ENCODE measurements around the gene NHLRC4. TPM values are rescaled to one million over a fixed set of nuclear protein-coding genes. Genes with fewer than 3 reads are reported as not detected.

NHLRC4 gene
- total RNA-seq, 4 donors from 2014 or later, result 0.09 to 0.95 (median 0.59) TPM; not detected in 1

GRCh38 chr16:527015-527903, 39.5 kb upstream of the NHLRC4 start, which contains the start of gene CAPN15:
CAPN15 (plus strand) TSS chr16:527712; CDS start chr16:546839, 19,127 bp downstream.
- no peak for DNase-seq
- Histone ChIP-seq H3K4me3 (peak within 1 kb of the TSS; percentile 58 to 90 (median 78)), H3K27ac (peak within 1 kb of the TSS; percentile 97 to 99 (median 98)), H3K36me3 (peaks cover 0 to 14% (median 0%) of the 10 kb centered on the region in 3 donors), H3K27me3 (no peaks in the 10 kb centered on the region), H3K9me3 (no peaks in the 10 kb centered on the region), H3K4me1 (peaks cover 36 to 79% (median 39%) of the 10 kb centered on the region in 3 donors)
- TF ChIP-seq, protein P1, sequence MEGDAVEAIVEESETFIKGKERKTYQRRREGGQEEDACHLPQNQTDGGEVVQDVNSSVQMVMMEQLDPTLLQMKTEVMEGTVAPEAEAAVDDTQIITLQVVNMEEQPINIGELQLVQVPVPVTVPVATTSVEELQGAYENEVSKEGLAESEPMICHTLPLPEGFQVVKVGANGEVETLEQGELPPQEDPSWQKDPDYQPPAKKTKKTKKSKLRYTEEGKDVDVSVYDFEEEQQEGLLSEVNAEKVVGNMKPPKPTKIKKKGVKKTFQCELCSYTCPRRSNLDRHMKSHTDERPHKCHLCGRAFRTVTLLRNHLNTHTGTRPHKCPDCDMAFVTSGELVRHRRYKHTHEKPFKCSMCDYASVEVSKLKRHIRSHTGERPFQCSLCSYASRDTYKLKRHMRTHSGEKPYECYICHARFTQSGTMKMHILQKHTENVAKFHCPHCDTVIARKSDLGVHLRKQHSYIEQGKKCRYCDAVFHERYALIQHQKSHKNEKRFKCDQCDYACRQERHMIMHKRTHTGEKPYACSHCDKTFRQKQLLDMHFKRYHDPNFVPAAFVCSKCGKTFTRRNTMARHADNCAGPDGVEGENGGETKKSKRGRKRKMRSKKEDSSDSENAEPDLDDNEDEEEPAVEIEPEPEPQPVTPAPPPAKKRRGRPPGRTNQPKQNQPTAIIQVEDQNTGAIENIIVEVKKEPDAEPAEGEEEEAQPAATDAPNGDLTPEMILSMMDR (IDR thresholded peaks at IDR 0.05), result peak in 5 of 6 experiments; percentile 3 to 63 (median 44)
- peak in 2 of 4 donors; percentile 82 to 89 for TF ChIP-seq POLR2A (IDR thresholded peaks at IDR 0.05)
- intact Hi-C loops (cut with DNase I), result no loop called here
- WGBS, 2 donors, result no CpG with 5 or more reads among the region's 129 CpGs

- TF ChIP-seq, protein P1 (IDR thresholded peaks at IDR 0.05), result no peak
- peak in 2 of 4 donors; percentile 28 to 57 for TF ChIP-seq POLR2A (IDR thresholded peaks at IDR 0.05)
- intact Hi-C loops (cut with DNase I), result no loop called here
- peak overlapping the region; percentile 58 to 90 (median 78) for H3K4me3 ChIP-seq
- H3K27me3 ChIP-seq, result no peaks in the 10 kb centered on the region
- H3K27ac ChIP-seq, result peak overlapping the region; percentile 89 to 99 (median 98)
- peaks cover 0 to 14% (median 0%) of the 10 kb centered on the region in 3 donors for H3K36me3 ChIP-seq
- DNase-seq, result no peak
- H3K4me1 ChIP-seq, result peaks cover 34 to 84% (median 39%) of the 10 kb centered on the region in 3 donors
- no peaks in the 10 kb centered on the region for H3K9me3 ChIP-seq
- 0 to 2% methylated on average over 8 to 14 of the region's 55 CpGs for WGBS, 2 donors
These were observed 38.4 kb upstream of the NHLRC4 start for GRCh38 chr16:528111-529011.

DNA sequence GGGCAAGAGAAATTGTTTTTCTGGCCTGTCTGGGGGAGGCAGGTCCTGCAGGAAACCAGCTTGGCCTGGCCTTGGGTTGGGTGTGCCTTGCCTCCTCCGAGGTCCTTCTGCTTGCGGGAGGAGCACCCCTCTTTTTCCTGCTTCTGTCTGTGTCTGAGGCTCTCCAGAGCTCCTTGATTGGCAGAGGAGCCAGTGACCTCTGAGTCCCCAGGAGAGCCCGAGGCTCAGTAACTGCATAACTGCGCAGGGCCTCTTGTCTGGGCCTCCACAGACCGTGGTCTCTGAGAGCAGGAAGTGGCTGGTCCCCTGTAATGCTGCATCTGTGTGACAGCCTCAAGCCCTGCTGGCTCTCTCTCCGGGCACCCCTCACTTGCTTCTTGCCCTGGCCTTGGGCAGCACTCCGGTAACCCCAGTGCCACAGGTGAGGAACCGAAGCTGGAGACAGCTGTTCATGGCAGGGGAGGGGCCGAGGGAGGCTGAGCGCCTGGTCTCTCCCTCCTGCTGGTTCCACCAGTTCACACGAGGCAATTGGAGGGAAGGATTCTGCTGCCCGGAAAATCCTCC, 37.7 kb upstream of the NHLRC4 start:
- 10 to 31% methylated on average over 2 to 6 of the region's 12 CpGs for WGBS, 2 donors
- peaks cover 0 to 16% (median 0%) of the 10 kb centered on the region in 3 donors for H3K36me3 ChIP-seq
- intact Hi-C loops (cut with DNase I), result no loop called here
- no peaks in the 10 kb centered on the region for H3K27me3 ChIP-seq
- H3K4me3 ChIP-seq, result peak overlapping the region; percentile 58 to 90 (median 78)
- peak overlapping the region; percentile 89 to 99 (median 98) for H3K27ac ChIP-seq
- peaks cover 30 to 89% (median 39%) of the 10 kb centered on the region in 3 donors for H3K4me1 ChIP-seq
- H3K9me3 ChIP-seq, result no peaks in the 10 kb centered on the region
- TF ChIP-seq POLR2A (IDR thresholded peaks at IDR 0.05), result no peak
- TF ChIP-seq, protein P1 (IDR thresholded peaks at IDR 0.05), result no peak
- DNase-seq, result no peak

- Histone ChIP-seq H3K36me3 (peaks cover 0 to 28% (median 0%) of the 10 kb centered on the region in 3 donors), H3K27me3 (no peaks in the 10 kb centered on the region), H3K4me1 (peaks cover 38 to 89% (median 38%) of the 10 kb centered on the region in 3 donors), H3K27ac (peak overlapping the region in 2 of 4 donors; percentile 89 to 99), H3K9me3 (no peaks in the 10 kb centered on the region), H3K4me3 (peak overlapping the region in 1 of 4 donors; percentile 88)
- WGBS, 2 donors, result 90 to 93% methylated on average over 2 to 3 of the region's 23 CpGs
- TF ChIP-seq POLR2A (IDR thresholded peaks at IDR 0.05), result no peak
- TF ChIP-seq, protein P1 (IDR thresholded peaks at IDR 0.05), result no peak
- DNase-seq, result no peak
- intact Hi-C loops (cut with DNase I), result no loop called here
These were observed 36.5 kb upstream of the NHLRC4 start for GRCh38 chr16:530111-530817.
